SK-N-MC (cell line): ENCODE data around the gene FAM53B.

Experiments used
- EZH2 ChIP-seq: fragments of 200-600 bp; sonication (generic); IDR thresholded peaks from one replicate; pipeline ENCODE4 v1.6.1; 2017; ENCODE audit warnings: antibody characterized with exemption
- POLR2AphosphoS5 ChIP-seq: IDR thresholded peaks from 2 replicates; pipeline ENCODE4 v1.6.1; 2012; ENCODE audit warnings: mild to moderate bottlenecking, low read depth, low read length, borderline replicate concordance

- no peak for TF ChIP-seq POLR2AphosphoS5
- no peak for TF ChIP-seq EZH2
Observed at GRCh38 chr10:124572751-124573150, 171.4 kb downstream of the FAM53B start.
